Stimulated activated CD8-positive, alpha-beta memory T cell treated with anti-CD3 and anti-CD28 coated beads, Interleukin-15, amount 100 ng/mL, for 48 hours (primary cell): ENCODE data around the gene BLOC1S5.
"Not testable (repeated sequence)": the region's sequence is repeated elsewhere in the genome, so short reads cannot be mapped to it uniquely, and the experiment has no call there.

Source experiments
- DNase-seq, 2 donors: peaks; one replicate each; pipeline ENCODE4 v3.0.0-alpha.2; 2020; ENCODE audit warnings: low read depth in 2 of 2

The BLOC1S5 gene

DNA sequence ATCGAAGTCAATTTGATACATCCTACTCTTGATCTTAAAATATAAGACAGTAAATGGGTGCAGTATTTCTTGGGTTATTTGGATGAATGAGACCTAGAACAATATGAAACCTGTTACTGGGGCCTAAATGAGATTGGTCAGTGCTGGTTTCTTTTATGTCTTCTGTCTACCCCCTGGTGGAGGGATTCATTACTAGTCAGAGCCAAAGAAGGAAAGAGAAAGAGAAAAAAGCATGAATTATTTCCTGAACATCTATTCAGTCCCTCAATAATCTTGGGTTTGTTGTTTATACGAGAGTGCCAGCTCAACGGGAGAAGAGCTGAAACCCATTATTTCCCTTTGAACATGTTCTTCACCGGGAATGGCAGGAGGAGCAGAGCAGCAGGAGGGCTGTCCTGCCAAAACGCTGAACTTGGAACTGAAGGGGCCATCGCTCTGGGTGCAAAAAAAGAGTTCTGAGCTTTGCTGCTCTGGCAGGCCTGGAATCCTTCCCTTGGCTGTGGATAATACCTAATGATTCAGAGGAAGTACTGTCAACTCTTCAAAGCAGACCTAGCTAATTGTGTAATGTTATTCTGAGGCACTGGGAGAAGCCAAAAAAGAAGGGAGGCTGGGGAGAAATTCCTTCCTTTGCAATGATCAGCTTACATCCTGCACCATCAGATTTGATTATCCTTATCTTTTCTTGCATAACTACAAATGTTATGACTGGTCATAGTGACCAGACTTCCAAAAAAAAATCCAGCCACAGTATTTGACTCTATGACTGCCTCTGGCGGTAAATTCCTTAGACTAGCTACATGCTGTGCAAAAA lies 72.0 kb downstream of the BLOC1S5 start:
- no peak for DNase-seq

DNA sequence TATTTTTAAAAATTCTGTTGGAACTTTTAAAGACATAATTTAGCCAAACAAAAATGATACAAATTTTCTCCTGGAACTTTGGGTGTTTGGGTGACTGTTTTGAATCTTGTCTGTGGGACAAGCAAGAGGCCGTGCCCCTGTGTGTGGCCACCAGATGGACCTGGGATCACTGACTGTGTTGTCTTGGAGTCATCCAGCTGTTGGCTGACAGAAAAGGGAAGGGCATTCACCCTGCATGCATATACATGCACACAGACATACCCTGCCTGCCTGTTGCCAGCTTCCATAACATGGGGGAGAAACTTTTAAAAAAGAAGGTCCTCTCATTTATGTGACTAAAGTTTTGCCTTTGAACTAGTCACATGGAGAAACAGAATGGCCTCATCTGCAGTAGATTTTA lies 72.7 kb downstream of the BLOC1S5 start:
- no peak for DNase-seq

DNA sequence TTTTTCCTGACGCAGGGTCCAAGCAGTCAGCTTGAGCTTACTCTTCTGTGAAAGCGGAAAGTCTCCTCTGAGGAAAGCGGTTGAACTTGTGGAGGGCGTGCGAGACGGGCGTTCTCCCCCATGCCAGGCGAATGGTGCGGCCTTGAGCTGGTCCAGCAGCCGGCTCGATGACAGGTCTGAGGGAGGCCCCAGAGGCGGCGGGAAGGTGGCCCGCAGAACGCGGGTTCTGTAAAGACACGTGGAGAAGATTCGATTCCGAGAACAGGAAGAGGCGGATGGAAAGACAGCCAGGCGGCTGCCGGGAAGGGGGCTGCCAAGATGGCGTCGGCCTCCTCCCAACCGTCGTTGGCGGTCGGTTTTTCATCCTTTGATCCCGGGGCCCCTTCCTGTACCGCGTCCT lies 78.0 kb downstream of the BLOC1S5 start:
- no peak for DNase-seq

DNA sequence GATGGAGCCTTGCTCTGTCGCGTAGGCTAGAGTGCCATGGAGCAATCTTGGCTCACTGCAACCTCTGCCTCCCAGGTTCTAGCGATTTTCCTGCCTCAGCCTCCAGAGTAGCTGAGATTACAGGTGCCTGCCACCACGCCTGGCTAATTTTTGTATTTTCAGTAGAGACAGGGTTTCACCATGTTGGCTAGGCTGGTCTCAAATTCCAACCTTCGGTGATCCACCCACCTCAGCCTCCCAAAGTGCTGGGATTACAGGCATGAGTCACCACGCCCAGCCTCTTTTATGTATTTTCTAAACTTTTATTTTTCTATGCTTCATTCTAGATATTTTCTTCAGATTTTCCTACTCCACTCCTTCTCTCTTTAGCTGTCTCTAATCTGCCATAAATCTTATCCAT lies 80.2 kb downstream of the BLOC1S5 start:
- DNase-seq: not testable (repeated sequence)

DNA sequence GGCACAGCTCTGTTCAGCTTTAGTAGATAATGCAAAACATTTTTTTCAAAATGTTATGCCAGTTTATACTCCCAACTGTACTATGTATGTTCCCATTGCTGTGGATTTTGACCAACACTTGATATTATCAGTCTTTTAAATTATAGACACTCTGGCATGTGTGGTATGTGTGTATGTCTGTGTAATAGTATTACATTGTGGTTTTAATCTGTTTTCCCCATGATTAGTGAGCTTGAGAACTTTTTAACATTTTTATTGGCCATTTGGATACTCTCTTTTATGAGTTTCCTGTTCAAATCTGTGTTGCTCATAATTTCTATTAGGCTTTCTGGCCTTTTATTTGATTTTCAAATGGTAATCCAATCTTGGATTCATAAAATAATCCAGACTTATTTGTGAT lies 84.4 kb downstream of the BLOC1S5 start:
- DNase-seq: no peak

DNA sequence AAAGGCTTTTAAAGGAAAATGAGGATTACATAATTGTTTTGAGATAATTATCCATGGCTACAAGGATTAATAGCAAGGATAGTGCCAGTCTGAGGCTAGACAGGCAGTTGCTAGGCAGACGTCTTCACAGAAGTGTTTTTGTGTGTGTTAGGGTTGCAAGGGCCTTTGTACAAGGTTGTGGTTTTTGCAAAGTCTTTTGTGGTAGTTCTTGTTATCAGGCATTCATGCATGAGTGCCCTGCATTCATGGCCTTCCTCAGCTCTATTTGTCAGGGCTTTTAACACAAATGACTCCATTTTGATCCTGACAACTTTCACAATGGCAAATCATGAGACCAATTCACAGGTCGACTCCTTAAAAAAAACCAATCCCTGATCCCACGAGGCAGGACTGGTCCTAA lies 85.5 kb downstream of the BLOC1S5 start:
- DNase-seq: no peak

DNA sequence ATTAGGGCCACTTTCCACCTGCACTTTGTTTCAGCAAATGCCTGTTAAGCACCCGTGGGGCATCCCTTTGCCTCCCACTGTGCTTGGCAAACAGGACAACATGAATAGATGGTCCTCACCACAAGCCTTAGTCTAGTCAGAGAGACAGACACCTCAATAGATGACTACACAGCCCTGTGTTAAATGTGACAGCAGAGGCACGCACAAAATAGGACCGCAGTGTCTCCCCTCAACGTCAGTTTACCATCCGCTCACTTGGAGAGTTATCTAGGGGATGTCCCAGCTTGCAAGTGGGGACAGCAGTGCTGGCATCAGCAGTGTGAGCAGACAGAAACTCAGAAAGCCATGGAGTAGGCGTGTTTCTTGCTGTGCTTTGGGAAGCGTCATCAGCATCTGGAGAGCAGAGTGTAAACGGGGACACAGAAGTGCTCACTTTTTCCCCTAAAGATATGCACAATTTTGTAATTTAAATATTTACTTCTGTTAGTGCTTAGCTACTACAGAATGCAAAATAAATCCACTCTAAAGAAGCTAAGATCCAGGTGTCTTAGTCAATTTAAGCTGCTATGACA lies 87.6 kb downstream of the BLOC1S5 start:
- DNase-seq: no peak

DNA sequence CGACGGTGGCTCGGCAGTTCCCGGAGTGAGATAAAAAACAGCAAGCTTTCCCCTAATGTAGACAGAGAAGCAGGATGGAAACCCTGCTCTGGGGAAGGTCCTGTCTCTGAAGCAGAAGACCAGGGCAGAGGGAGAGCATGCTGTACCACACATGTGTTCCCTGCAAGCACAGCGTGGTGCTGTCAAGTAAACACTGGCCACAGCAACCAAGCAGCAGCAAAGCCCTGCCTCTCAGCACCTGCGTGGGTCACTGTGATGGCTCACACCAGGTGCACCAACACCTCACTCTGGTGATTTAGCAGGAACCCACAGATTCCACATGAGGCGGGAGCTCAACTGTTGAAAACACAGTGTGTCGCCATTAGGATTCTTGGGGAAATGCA lies 88.4 kb downstream of the BLOC1S5 start:
- DNase-seq: no peak

DNA sequence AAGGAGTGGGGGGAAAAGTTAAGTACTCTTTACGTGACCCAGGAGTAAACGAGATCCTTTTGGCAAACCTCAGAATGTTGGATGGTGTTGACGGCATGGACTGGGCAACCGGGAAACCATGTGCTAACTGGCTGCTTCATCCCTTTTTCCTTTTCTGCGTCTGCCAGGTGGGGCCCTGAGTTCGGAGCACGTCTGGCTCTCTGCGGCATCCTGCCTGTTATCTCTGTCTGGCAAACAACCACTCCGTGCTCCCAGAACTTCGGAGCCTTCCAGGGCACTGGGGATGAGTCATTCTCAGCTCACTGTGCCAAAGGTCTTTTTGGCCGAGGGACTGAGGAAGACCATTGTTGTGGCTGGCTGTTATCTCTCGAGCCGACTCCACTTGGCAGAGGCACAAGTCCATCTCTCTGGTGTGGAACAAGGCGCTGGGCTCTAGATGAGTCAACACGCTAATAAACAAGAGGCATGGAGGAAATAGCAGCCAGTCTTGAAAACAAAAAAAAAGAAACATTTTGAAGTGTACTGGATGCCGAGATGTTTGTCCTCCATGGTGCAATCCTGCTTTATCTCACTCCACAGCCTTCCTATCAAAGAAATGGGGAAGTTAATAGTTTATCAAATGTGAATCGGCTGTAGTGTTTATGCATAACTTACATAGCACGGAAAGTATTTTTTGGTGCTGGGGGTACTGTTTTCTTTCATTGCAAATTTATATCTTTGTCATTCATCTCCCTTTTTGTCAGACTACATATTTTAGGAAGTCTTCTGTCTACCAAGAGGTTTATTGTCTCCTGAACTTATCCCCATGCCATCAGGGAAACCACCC lies 89.0 kb downstream of the BLOC1S5 start:
- no peak for DNase-seq

DNA sequence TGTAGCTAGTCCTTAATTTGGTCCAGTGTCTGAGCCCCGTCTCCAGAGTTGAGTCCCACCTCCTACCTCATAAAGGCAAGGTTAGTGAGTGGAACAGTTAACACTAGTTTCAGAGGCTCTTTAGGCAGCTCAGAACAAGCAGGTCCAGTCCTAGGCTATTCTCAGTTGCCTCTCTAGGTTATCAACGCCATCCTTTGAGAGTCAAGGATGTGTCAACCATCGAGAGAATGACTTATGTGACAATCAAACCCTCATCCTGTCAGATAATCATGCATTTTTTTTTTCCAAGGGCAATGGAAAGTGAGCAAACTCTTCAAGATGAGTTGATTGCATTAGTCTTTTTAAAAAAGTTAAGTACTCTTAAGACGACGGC lies 89.6 kb downstream of the BLOC1S5 start:
- no peak for DNase-seq

DNA sequence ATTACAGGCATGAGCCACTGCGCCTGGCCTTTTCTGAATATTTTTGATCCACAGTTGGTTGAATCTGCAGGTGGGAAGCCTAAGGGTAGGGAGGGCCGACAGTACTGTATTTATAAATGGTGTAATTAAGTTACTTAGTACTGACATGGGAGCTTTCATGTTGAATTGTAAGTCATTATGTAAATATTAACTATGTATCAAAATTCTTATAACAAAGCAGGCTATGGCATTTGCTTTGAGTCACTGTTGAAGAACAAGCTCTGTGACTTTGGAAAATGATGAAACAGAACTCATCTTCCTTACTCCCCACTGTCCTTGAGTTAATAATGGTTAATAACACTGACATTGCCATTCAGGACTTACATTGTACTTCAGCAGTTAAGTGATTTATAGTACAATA lies 90.6 kb downstream of the BLOC1S5 start:
- DNase-seq: no peak

DNA sequence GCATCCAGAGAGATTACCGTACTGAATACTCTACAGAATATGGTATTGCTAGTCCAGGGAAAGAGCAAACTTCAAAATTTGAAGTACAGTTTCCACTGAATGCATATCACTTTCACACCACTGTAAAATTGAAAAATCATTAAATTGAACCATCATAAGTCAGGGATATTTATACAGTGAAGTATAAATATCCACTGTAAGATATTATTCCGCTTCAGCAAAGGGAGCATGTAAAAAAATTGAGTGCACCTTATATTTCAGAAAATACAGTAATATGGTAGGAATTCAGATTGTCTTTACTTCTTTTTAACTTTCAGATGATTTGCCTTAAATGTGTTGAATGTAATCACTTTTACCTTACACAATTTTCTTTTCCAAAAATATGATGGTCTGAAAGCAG lies 92.7 kb downstream of the BLOC1S5 start:
- DNase-seq: no peak

DNA sequence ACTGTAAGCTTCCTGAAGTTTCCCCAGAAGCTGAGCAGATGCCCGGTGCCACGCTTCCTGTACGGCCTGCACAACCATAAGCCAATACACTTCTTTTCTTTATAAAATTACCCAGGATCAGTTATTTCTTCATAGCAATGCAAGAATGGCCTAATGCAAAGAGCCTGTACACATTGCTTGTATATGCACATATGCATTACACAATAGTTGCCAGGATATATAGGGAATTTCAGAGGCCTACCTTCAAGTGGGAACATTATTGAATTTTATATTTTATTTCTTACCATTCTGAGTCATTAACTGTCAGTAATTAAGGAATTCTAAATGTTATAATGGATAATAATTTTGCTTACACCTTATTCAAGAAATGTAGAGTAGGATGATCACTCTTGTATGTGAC lies 93.6 kb downstream of the BLOC1S5 start:
- no peak for DNase-seq
